ENCODE results near the gene NTMT1.

GRCh38 chr9:129613520-129614175 lies 12.3 kb upstream of the NTMT1 start:
- TF ChIP-seq CTCF (IDR thresholded peaks at IDR 0.05), result no peak
- no peak for TF ChIP-seq POLR2A (IDR thresholded peaks at IDR 0.05)
